Activated naive CD8-positive, alpha-beta T cell treated with anti-CD3 and anti-CD28 coated beads for 36 hours (primary cell): ENCODE measurements around the gene VSIG10L2. TPM values are rescaled to one million over a fixed set of nuclear protein-coding genes. Genes with fewer than 3 reads are reported as not detected.

Experiments used
- DNase-seq: peaks from one replicate; pipeline ENCODE4 v3.0.0; 2021
- H3K27ac Mint-ChIP-seq: one replicate; pipeline ENCODE4 v1.8.0; 2022; ENCODE audit warnings: mild to moderate bottlenecking, moderate library complexity, mixed read lengths
- H3K27me3 Mint-ChIP-seq: one replicate; pipeline ENCODE4 v1.8.0; 2022; ENCODE audit warnings: mild to moderate bottlenecking, mixed read lengths
- H3K36me3 Mint-ChIP-seq: one replicate; pipeline ENCODE4 v1.8.0; 2021; ENCODE audit warnings: mild to moderate bottlenecking, mixed read lengths
- H3K4me1 Mint-ChIP-seq: one replicate; pipeline ENCODE4 v1.8.0; 2021; ENCODE audit warnings: mixed read lengths
- H3K4me3 Mint-ChIP-seq: one replicate; pipeline ENCODE4 v1.8.0; 2022; ENCODE audit warnings: mild to moderate bottlenecking, moderate library complexity, mixed read lengths
- H3K9me3 Mint-ChIP-seq: one replicate; pipeline ENCODE4 v1.8.0; 2022; ENCODE audit warnings: mixed read lengths
- total RNA-seq, 2 experiments: library from RNA; stranded (reverse); gene quantifications; one replicate each; pipeline ENCODE4 v1.2.3, GENCODE V29; 2021

The VSIG10L2 gene
- total RNA-seq, 2 experiments from 2014 or later = not detected

DNA sequence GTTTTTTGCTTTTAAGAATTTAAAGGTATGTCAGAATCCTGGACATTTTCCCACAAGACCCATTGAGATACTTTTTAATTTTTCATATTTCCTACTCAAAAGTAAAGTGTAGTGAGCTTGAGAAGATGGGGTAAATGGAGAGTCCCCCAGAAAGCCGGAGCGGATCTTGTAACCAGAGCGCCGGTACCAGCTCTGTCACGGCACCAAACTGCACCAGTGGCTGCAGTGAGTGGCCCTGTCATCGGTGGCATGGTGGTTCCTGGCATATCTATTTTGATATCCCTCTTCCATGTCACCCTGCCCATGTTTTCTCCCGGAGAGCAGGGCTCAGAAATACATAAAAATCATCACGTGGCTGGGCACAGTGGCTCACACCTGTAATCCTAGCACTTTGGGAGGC lies 22.2 kb upstream of the VSIG10L2 start:
- no peaks in the 10 kb centered on the region for H3K36me3 Mint-ChIP-seq
- H3K27ac Mint-ChIP-seq = no peak overlapping the region
- no peak for DNase-seq
- peaks cover 4% of the 10 kb centered on the region for H3K27me3 Mint-ChIP-seq
- H3K4me3 Mint-ChIP-seq = no peak overlapping the region
- H3K9me3 Mint-ChIP-seq = no peaks in the 10 kb centered on the region
- no peaks in the 10 kb centered on the region for H3K4me1 Mint-ChIP-seq

DNA sequence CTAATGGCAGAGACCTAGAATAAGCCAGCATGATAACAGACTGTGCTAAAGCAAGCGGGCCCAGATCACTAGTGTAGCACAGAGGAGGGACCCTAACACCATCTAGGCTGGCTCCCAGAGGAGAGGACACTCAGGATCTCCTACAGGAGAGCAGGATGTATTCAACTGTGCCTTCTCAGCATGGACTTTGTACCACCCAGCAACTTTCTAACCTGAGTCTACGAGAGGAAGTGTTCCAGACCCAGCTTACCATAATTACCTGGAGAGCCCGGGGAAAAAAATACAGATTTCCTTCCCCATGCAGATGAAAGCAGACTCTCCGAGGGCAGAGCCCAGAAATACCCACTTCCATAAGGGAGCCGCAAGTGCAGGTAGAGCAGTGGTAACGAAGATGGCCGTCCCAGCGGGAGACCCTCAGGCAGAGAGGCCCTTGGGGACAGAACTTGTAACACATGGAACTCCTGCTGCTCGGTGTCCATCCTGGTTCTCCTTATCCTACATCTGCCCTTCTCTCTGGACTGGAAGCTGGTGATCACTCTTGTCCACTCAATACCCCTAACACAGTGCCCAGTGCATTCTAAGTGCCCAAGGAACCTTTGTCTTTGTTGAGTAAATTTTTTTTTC lies 21.3 kb upstream of the VSIG10L2 start:
- DNase-seq = no peak
- no peaks in the 10 kb centered on the region for H3K4me1 Mint-ChIP-seq
- H3K36me3 Mint-ChIP-seq = no peaks in the 10 kb centered on the region
- H3K27ac Mint-ChIP-seq = no peak overlapping the region
- H3K9me3 Mint-ChIP-seq = no peaks in the 10 kb centered on the region
- no peak overlapping the region for H3K4me3 Mint-ChIP-seq
- peaks cover 4% of the 10 kb centered on the region for H3K27me3 Mint-ChIP-seq

DNA sequence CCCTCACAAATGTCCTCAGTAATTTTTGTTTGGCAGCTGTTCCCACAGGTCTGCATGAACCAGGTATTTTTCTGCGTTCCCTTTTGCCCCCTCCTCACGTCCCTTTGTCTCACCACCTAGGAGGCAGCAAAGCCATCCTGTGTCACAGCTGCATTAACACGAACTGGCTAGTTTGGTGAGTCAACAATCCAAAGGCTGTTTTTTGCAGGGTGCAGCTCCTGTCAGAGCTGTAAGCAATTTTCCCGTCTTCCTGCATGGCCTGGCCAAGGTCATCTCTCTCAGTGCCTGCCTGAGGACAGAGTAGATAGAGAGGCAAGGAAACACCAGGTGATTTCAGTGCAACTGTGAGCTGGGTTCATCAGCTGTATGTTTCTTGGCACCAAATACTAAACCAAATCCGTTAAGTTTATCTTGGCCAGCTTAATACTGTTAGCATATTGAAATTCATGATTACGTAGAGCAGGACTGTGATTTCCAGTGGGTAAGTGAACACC lies 20.6 kb upstream of the VSIG10L2 start:
- H3K4me3 Mint-ChIP-seq = no peak overlapping the region
- H3K36me3 Mint-ChIP-seq = no peaks in the 10 kb centered on the region
- no peaks in the 10 kb centered on the region for H3K4me1 Mint-ChIP-seq
- H3K9me3 Mint-ChIP-seq = no peaks in the 10 kb centered on the region
- peaks cover 4% of the 10 kb centered on the region for H3K27me3 Mint-ChIP-seq
- DNase-seq = no peak
- H3K27ac Mint-ChIP-seq = no peak overlapping the region

DNA sequence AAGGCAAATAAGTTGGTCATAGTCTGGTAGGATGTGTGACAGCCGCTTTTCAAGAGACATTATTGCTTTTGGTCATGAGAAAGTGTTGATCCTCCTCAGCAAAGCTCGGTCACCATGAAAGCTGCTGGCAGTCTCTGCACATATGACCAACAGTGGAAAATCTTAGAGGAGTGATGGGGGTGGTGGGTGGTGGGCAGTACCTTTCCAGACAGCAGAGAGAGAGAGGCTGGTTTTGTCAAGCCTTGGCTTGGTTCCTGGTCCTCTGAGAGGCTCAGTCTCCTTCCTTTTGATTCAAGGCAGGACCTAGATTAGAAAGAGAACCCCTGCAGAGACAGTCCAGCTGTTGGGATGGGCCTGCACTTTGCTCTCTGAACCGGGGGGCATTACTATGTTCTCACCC lies 20.0 kb upstream of the VSIG10L2 start:
- Mint-ChIP-seq H3K9me3 (no peaks in the 10 kb centered on the region), H3K4me3 (no peak overlapping the region), H3K36me3 (no peaks in the 10 kb centered on the region), H3K27ac (no peak overlapping the region), H3K4me1 (no peaks in the 10 kb centered on the region), H3K27me3 (peaks cover 4% of the 10 kb centered on the region)
- DNase-seq = no peak

DNA sequence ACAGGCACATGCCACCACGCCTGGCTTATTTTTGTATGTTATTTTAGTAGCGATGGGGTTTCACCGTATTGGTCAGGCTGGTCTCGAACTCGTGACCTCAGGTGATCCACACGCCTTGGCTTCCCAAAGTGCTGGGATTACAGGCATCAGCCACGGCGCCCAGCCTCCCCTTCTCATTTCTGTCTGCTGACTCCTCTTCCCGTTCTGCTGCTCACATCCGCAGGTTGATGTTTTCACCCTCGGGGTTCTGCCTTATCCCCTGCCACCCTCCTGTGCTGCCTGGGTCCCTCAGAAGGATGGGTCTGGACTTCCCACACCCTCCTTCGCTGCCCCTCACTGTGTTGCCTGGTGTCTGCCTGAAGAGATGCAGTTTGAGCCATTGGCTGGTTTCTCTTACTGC lies 19.2 kb upstream of the VSIG10L2 start:
- no peak overlapping the region for H3K4me3 Mint-ChIP-seq
- no peak for DNase-seq
- no peaks in the 10 kb centered on the region for H3K9me3 Mint-ChIP-seq
- no peaks in the 10 kb centered on the region for H3K4me1 Mint-ChIP-seq
- no peaks in the 10 kb centered on the region for H3K36me3 Mint-ChIP-seq
- peaks cover 4% of the 10 kb centered on the region for H3K27me3 Mint-ChIP-seq
- H3K27ac Mint-ChIP-seq = no peak overlapping the region

DNA sequence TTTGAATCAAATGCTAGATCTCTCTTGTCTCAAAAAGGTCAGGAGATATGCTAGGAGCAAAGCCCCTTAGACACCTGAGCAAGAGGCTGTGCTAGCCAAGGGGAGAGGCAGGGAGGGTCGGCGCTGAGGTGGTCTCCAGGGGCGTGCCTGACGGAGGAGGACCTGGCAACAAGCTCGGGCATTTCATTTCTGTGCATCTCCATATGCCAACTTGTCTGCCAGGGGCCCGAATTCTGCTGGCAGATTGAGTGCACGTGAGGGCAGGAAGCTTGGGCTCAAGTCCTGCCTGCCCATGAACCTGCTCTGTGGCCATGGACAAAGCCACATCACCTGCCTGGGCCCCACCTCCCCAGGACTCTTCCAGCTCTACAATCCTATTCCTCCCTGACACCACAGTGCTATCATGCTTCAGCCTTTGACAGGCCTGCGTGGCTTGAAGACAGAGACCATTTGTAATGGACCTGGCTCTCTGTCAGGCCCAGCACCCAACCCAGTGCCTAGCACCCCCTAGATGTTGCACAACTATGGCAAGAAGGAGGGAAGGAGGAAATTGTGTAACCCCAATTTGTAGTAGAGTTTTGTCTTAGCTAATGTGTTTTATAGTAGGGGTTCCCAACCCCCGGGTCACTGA lies 16.3 kb upstream of the VSIG10L2 start:
- Mint-ChIP-seq H3K36me3 (no peaks in the 10 kb centered on the region), H3K4me1 (peaks cover 8% of the 10 kb centered on the region), H3K9me3 (no peaks in the 10 kb centered on the region), H3K27ac (no peak overlapping the region), H3K4me3 (no peak overlapping the region), H3K27me3 (peaks cover 4% of the 10 kb centered on the region)
- no peak for DNase-seq

DNA sequence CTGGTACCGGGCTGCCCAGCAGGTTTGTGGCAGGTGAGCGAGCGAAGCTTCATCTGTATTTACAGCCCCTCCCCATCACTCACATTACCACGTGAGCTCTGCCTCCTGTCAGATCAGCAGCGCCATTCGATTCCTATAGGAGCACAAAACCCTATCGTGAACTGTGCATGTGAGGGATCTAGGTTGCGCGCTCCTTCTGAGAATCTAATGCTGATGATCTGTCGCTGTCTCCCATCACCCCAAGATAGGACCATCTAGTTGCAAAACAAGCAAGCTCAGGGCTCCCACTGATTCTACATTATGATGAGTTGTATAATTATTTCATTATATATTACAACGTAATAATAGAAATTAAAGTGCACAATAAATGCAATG lies 15.8 kb upstream of the VSIG10L2 start:
- H3K27me3 Mint-ChIP-seq = peaks cover 4% of the 10 kb centered on the region
- H3K9me3 Mint-ChIP-seq = no peaks in the 10 kb centered on the region
- no peak overlapping the region for H3K4me3 Mint-ChIP-seq
- peaks cover 8% of the 10 kb centered on the region for H3K4me1 Mint-ChIP-seq
- no peak overlapping the region for H3K27ac Mint-ChIP-seq
- no peak for DNase-seq
- H3K36me3 Mint-ChIP-seq = no peaks in the 10 kb centered on the region

DNA sequence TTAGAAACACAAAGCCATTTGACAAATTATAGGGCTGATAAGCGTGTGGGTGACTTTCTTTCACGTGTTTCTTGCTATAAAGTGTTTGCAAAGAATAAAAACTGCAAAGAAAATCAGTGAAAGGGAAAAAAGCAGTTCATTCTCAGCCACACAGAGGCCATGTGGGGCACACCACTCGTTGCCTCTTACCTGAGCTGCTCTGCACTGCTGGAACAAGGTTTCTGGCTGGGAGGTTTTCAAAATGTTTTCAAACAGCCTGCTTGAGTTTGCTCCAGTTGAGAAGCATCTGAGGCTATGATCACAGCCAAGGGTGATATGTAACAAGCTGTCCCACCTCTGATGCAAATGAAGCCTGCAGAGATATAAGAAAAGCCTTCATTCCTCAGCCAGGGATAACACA lies 14.7 kb upstream of the VSIG10L2 start:
- Mint-ChIP-seq H3K27ac (no peak overlapping the region), H3K27me3 (peaks cover 3% of the 10 kb centered on the region), H3K4me1 (peaks cover 8% of the 10 kb centered on the region), H3K4me3 (no peak overlapping the region), H3K9me3 (no peaks in the 10 kb centered on the region), H3K36me3 (no peaks in the 10 kb centered on the region)
- no peak for DNase-seq

DNA sequence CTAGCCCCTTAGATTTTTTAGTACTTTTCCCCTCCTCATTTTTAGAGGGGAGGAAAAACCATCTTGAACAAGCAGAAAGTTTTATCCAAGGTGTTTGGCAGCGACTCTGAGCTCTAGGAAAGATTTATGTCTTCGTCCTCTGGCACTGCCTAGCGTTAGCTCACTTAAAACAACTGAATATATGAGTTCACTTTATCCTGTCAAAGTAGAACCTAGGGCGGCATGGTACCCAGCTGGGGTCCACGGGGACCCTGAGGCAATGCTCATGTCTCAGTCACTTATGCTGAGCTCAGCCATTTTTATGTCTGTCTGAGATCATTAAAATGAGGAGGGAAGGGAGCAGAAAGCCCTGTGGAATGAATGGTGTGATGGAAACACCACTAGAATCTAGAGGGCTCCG lies 14.2 kb upstream of the VSIG10L2 start:
- peaks cover 8% of the 10 kb centered on the region for H3K4me1 Mint-ChIP-seq
- no peaks in the 10 kb centered on the region for H3K36me3 Mint-ChIP-seq
- no peak for DNase-seq
- no peaks in the 10 kb centered on the region for H3K9me3 Mint-ChIP-seq
- H3K27me3 Mint-ChIP-seq = no peaks in the 10 kb centered on the region
- H3K27ac Mint-ChIP-seq = no peak overlapping the region
- H3K4me3 Mint-ChIP-seq = no peak overlapping the region

DNA sequence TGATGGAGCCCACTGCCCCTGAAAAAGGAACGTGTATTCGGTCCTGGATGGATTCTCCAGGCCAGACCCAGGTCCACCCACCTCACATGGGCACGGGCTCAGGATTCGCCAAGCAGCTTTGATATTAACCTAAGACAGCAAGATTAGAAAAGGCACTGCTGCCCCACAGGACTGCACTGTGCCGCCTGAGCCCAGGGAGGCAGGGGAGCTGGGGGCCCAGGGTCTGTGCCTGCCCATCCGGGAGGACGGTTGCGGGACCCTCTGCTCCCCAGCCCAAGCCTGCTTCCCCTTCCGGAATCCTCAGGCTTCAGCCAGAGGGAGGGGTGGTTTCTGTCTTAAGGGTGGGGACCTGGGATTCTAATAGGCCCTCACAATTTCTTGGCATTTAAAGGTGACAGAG lies 13.5 kb upstream of the VSIG10L2 start:
- Mint-ChIP-seq H3K27me3 (no peaks in the 10 kb centered on the region), H3K4me1 (peaks cover 8% of the 10 kb centered on the region), H3K27ac (no peak overlapping the region), H3K4me3 (no peak overlapping the region), H3K36me3 (no peaks in the 10 kb centered on the region), H3K9me3 (no peaks in the 10 kb centered on the region)
- DNase-seq = no peak

DNA sequence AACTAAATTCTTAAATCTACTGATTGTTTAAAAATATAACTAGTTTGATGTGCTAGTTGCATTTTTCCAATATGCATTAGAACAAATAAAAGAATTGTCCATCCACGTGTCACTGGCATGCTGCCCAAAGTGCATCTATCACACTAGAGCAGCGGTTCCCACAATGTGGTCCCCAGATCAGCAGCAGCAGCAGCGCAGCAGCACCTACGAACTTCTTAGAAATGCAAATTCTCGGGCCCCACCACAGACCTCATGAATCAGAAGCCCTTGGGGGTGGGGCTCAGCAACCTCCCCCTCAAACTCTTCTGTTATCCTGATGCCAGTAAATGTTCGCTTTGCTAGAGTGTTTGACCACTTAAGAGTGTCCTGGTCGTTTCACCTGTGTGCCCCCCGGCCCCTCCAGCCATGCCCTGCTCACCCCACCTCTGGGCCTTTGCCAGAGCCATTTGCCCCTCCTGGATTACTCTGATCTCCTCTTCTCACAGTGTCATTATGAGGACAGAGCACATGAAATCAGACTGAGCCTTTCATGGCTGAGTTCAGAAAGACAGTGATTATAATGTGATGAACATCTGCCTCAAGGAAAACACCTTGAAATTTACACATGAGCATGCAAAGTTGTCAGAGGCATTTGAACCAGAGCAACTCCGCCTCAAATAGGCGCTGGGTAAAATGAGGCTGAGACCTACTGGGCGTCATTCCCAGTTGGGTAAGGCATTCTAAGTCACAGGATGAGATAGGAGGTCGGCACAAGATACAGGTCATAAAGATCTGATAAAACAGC lies 12.6 kb upstream of the VSIG10L2 start:
- Mint-ChIP-seq H3K9me3 (no peaks in the 10 kb centered on the region), H3K27me3 (no peaks in the 10 kb centered on the region), H3K36me3 (no peaks in the 10 kb centered on the region), H3K4me1 (peaks cover 8% of the 10 kb centered on the region), H3K4me3 (no peak overlapping the region), H3K27ac (no peak overlapping the region)
- peak; percentile 43 for DNase-seq

DNA sequence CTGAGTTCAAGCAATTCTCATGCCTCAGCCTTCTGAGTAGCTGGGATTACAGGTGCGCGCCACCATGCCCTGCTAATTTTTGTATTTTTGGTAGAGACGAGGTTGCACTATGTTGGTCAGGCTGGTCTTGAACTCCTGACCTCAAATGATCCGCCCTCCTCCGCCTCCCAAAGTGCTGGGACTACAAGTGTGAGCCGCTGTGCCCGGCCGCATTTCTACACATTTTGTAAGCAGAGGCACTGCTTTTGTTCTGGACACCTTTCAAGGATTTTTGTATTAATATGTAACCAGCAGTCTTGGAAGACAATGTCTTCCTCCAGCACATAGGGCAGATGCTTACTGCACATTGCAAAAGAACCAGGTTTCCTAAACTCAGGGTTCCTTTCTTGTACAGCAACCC lies 11.4 kb upstream of the VSIG10L2 start:
- no peaks in the 10 kb centered on the region for H3K9me3 Mint-ChIP-seq
- no peak overlapping the region for H3K27ac Mint-ChIP-seq
- no peaks in the 10 kb centered on the region for H3K27me3 Mint-ChIP-seq
- H3K4me3 Mint-ChIP-seq = no peak overlapping the region
- H3K4me1 Mint-ChIP-seq = peaks cover 8% of the 10 kb centered on the region
- no peaks in the 10 kb centered on the region for H3K36me3 Mint-ChIP-seq
- DNase-seq = no peak

DNA sequence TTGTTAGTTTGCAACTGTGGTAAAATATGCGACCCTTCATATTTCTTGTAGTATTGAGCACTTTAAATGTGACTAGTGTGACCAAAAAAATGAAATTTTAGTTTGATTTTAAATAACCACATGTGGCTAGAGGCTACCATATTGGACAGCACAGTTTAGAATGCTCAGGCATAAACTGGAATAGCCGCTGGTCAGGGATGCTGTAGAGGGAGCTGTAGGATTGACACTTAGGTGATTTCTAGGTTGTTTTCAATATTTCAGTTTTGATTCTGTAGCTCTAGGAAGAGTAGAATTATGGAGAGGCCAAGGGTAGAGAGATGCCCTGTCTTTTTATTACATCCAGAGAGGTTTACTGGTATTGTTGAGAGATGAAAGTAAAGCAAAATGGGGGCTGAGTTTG lies 10.8 kb upstream of the VSIG10L2 start:
- no peak for DNase-seq
- Mint-ChIP-seq H3K4me3 (no peak overlapping the region), H3K4me1 (peaks cover 8% of the 10 kb centered on the region), H3K27ac (no peak overlapping the region), H3K27me3 (no peaks in the 10 kb centered on the region), H3K9me3 (no peaks in the 10 kb centered on the region), H3K36me3 (no peaks in the 10 kb centered on the region)

DNA sequence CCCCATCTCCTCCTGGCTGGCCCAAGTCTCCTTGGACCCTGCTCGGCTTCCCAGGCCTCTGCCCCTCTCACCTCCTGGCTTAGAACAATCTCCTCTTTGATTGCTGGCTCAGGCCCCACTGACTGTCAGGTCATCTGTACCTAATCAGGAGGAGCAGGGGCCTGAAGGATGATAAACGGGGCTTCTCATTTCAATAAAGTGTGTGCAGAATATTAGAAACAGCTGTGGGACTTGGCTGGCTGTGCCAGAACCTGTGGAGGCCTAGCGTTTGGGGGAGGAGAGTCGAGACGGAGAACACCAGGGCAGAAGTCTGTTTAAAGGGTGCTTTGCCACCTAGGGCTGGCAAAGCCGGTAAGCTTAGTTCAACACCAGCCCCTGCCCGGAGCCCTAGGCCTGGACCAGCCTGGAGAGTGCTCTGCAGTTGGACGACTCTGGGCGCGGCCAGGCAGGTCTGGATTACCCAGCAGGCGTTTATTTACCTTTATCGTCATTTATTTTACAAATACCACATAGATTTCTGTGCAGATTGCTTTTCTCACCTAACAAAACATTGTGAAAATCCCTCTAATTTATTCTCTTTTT lies 10.1 kb upstream of the VSIG10L2 start:
- no peaks in the 10 kb centered on the region for H3K9me3 Mint-ChIP-seq
- DNase-seq = no peak
- H3K27ac Mint-ChIP-seq = no peak overlapping the region
- H3K36me3 Mint-ChIP-seq = no peaks in the 10 kb centered on the region
- H3K4me3 Mint-ChIP-seq = no peak overlapping the region
- H3K27me3 Mint-ChIP-seq = no peaks in the 10 kb centered on the region
- H3K4me1 Mint-ChIP-seq = peaks cover 8% of the 10 kb centered on the region

DNA sequence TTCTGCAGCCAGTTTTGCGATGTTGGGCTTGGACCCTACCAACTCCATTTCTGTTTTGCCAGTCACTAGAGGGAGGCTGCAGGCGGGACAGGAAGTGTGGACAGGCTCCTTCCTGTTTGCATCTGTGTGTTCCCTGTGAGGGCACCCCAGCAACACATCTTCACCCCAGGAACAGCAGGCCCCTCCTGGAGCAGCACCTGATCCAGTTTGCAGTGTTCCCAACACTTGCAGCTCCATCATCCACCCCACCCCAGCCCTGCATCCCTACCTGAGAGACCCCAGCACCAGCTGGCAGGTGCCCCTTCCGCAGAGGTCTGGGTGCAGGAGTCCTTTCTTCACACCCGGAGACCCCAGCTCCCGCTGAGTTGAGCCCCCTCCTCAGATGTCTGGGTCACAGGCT lies 7.4 kb upstream of the VSIG10L2 start:
- Mint-ChIP-seq H3K27ac (no peak overlapping the region), H3K4me3 (no peak overlapping the region), H3K27me3 (no peaks in the 10 kb centered on the region), H3K4me1 (peaks cover 5% of the 10 kb centered on the region), H3K36me3 (no peaks in the 10 kb centered on the region), H3K9me3 (no peaks in the 10 kb centered on the region)
- no peak for DNase-seq
